GM12878 (cell line): Measurements from ENCODE around the gene TNRC6C. TPM values are rescaled to one million over a fixed set of nuclear protein-coding genes. Genes with fewer than 3 reads are reported as not detected.

Experiments used
- ATAC-seq: fragments of 200-7000 bp; cut with Tn5 transposase; 3 replicates; pipeline ENCODE4 v1.9.1; 2020; ENCODE audit warnings: mild to moderate bottlenecking, moderate library complexity
- BruUV-seq: library from RNA; stranded (reverse); fragments of 400-500 nt; replicated peaks from 2 replicates; lab custom pipeline; 2021; lab: Mats Ljungman, UMichigan
- CTCF ChIA-PET: fragments of 300-600 bp; sonication (Branson Sonifier 250); formaldehyde crosslinking; extraction: SDS; loops from one replicate; lab custom pipeline; 2021; ENCODE audit warnings: inconsistent platforms; lab: Yijun Ruan, JAX
- POLR2A ChIA-PET: fragments of 350-600 bp; formaldehyde crosslinking; extraction: SDS; loops from one replicate; lab custom pipeline; 2021; ENCODE audit warnings: inconsistent platforms; lab: Charles Lee
- RAD21 ChIA-PET: fragments of 300-600 bp; sonication (Branson Sonifier 250); formaldehyde crosslinking; loops from one replicate; lab custom pipeline; 2023; ENCODE audit warnings: antibody characterized with exemption; ENCODE audit not compliant: unreplicated experiment; lab: Charles Lee
- SMC1A ChIA-PET: fragments of 300-600 bp; sonication (Branson Sonifier 250); formaldehyde crosslinking; loops from one replicate; lab custom pipeline; 2023; ENCODE audit not compliant: unreplicated experiment, uncharacterized antibody; lab: Charles Lee
- DNase-seq: peaks from one replicate; pipeline ENCODE4 v3.0.0-alpha.2; 2011; ENCODE audit warnings: low read depth, low spot score
- FAIRE-seq: peaks from 3 replicates; lab custom pipeline; 2011; peaks lifted over from hg19 to GRCh38; lab: Jason Lieb, UNC
- H2AFZ ChIP-seq: 2 replicates; pipeline ENCODE4 v1.6.0; 2011; ENCODE audit warnings: low read depth, low read length, control low read depth; ENCODE audit not compliant: control insufficient read depth
- H3K27ac ChIP-seq: 2 replicates; pipeline ENCODE4 v1.5.1; 2011; ENCODE audit warnings: control low read depth; ENCODE audit not compliant: control insufficient read depth, insufficient read depth
- H3K27me3 ChIP-seq, 2 experiments: replicated peaks in 1 of 2; 2 replicates each; pipeline versions ENCODE4 v1.6.0 to v1.6.1; 2011; ENCODE audit warnings: low read length in 1 of 2; ENCODE audit not compliant: control insufficient read depth in 2 of 2, insufficient read depth in 2 of 2
- H3K36me3 ChIP-seq, 2 experiments: 2 replicates each; pipeline ENCODE4 v1.5.1; 2011; ENCODE audit warnings: low read length in 1 of 2; ENCODE audit not compliant: control insufficient read depth in 2 of 2, insufficient read depth in 2 of 2
- H3K4me1 ChIP-seq: 2 replicates; pipeline ENCODE4 v1.6.1; 2011; ENCODE audit warnings: mild to moderate bottlenecking, low read length, moderate library complexity, mixed read lengths; ENCODE audit not compliant: control insufficient read depth, insufficient read depth
- H3K4me2 ChIP-seq: 2 replicates; pipeline ENCODE4 v1.6.0; 2011; ENCODE audit warnings: control low read depth; ENCODE audit not compliant: control insufficient read depth, insufficient read depth
- H3K4me3 ChIP-seq: fragments of 200-600 bp; sonication (generic); 2 replicates; pipeline ENCODE4 v1.5.1; 2016
- H3K79me2 ChIP-seq: 2 replicates; pipeline ENCODE4 v1.6.0; 2011; ENCODE audit warnings: low read length; ENCODE audit not compliant: control insufficient read depth, insufficient read depth
- H3K9ac ChIP-seq: 2 replicates; pipeline ENCODE4 v1.8.0; 2011; ENCODE audit warnings: low read length, control low read depth, mixed read lengths; ENCODE audit not compliant: control insufficient read depth, insufficient read depth
- H3K9me3 ChIP-seq: replicated peaks from 3 replicates; pipeline ENCODE4 v1.5.1; 2011; ENCODE audit warnings: mild to moderate bottlenecking, low read length; ENCODE audit not compliant: control insufficient read depth, insufficient read depth
- H4K20me1 ChIP-seq: 2 replicates; pipeline ENCODE4 v1.6.0; 2011; ENCODE audit not compliant: control insufficient read depth, insufficient read depth
- BCL11A ChIP-seq: IDR thresholded peaks from 2 replicates; pipeline ENCODE4 v1.6.1; 2011; ENCODE audit warnings: low read depth, low read length
- EED ChIP-seq: sonication (generic); IDR thresholded peaks from 2 replicates; pipeline ENCODE4 v1.6.1; 2016; ENCODE audit warnings: antibody characterized with exemption, low read depth
- ESRRA ChIP-seq: IDR thresholded peaks from 2 replicates; pipeline ENCODE4 v1.6.1; 2012; ENCODE audit warnings: mild to moderate bottlenecking, low read length, improper control_type of control experiment
- LARP7 ChIP-seq: fragments of 450-650 bp; IDR thresholded peaks from 2 replicates; pipeline ENCODE4 v1.6.1; 2017; ENCODE audit warnings: mild to moderate bottlenecking
- MTA3 ChIP-seq: IDR thresholded peaks from 2 replicates; pipeline ENCODE4 v1.6.1; 2012; ENCODE audit warnings: low read length, inconsistent platforms, borderline replicate concordance
- NR2C2 ChIP-seq: IDR thresholded peaks from 2 replicates; pipeline ENCODE4 v1.6.1; 2011; ENCODE audit warnings: borderline replicate concordance, low read depth; ENCODE audit not compliant: control insufficient read depth, insufficient read length
- SMARCA5 ChIP-seq: fragments of 450-650 bp; IDR thresholded peaks from 2 replicates; pipeline ENCODE4 v1.6.1; 2017; ENCODE audit warnings: mild to moderate bottlenecking
- SREBF2 ChIP-seq: IDR thresholded peaks from 2 replicates; pipeline ENCODE4 v1.6.1; 2012; ENCODE audit warnings: mild to moderate bottlenecking, low read length
- WRNIP1 ChIP-seq: IDR thresholded peaks from 2 replicates; pipeline ENCODE4 v1.6.1; 2011; ENCODE audit warnings: low read depth, low read length, improper control_type of control experiment, borderline replicate concordance
- ZNF217 ChIP-seq: fragments of 450-650 bp; IDR thresholded peaks from 2 replicates; pipeline ENCODE4 v1.6.1; 2017; ENCODE audit warnings: antibody characterized with exemption, mild to moderate bottlenecking
- WGBS: methylation state at CpG from one replicate; pipeline ENCODE4 v1.1.6; 2016; ENCODE audit warnings: low lambda C conversion rate; ENCODE audit not compliant: insufficient replicate concordance, insufficient coverage; ENCODE audit errors: missing lambda C conversion rate; 5-methylcytosine and 5-hydroxymethylcytosine counted together
- in situ Hi-C: fragments of 300-500 bp; cut with MboI; formaldehyde crosslinking; loops from 9 replicates; pipeline ENCODE4 v1.14.3; 2018; ENCODE audit warnings: mixed read lengths
- intact Hi-C: fragments of 100-400 bp; cut with micrococcal nuclease; formaldehyde crosslinking; loops from one replicate; pipeline ENCODE4 v1.14.2; 2022; ENCODE audit not compliant: unreplicated experiment
- polyA plus RNA-seq, 11 experiments: library from polyadenylated mRNA; depleted of rRNA in 4 of 11; unstranded in 6 of 11; stranded (reverse) in 5 of 11; fragments of >200 nt; fragmentation: Nextera tagmentation in 4 of 11; fragmentation: Illumina TruSeq in 1 of 11; extraction: Ambion mirVana in 4 of 11; extraction: Trizol in 1 of 11; gene quantifications; 1 replicate in 1 of 11; 2 replicates in 10 of 11; pipeline versions ENCODE4 v1.2.1 to v1.2.3, GENCODE V29; 2011 to 2016; ENCODE audit warnings: inconsistent platforms in 2 of 11, missing spikeins in 2 of 11, low read depth in 1 of 11
- total RNA-seq, 4 experiments: library from RNA; depleted of rRNA in 3 of 4; stranded (reverse); fragments of >200 nt in 3 of 4; fragmentation: Illumina TruSeq in 1 of 4; extraction: Trizol in 1 of 4; gene quantifications; 2 replicates each; pipeline versions ENCODE4 v1.2.1 to v1.2.3, GENCODE V29; 2013 to 2021
- TF ChIP-seq, protein P1 (sequence below): fragments of 450-650 bp; IDR thresholded peaks from 2 replicates; pipeline ENCODE4 v1.6.1; 2018; ENCODE audit warnings: borderline replicate concordance, mild to moderate bottlenecking; ENCODE audit not compliant: partially characterized antibody
- TF ChIP-seq, protein P2 (sequence below): fragments of 450-650 bp; IDR thresholded peaks from 2 replicates; pipeline ENCODE4 v1.6.1; 2017; ENCODE audit warnings: borderline replicate concordance
- TF ChIP-seq, protein P3 (sequence below): fragments of 450-650 bp; IDR thresholded peaks from 2 replicates; pipeline ENCODE4 v1.6.1; 2017; ENCODE audit warnings: low read depth, mild to moderate bottlenecking, moderate library complexity

TNRC6C gene
- total and polyA plus RNA-seq, 10 of the 15 experiments (the other 5 are each of a cell fraction or from before 2014, with no cell fraction given), result 0.40 to 6.1 (median 0.96) TPM

DNA sequence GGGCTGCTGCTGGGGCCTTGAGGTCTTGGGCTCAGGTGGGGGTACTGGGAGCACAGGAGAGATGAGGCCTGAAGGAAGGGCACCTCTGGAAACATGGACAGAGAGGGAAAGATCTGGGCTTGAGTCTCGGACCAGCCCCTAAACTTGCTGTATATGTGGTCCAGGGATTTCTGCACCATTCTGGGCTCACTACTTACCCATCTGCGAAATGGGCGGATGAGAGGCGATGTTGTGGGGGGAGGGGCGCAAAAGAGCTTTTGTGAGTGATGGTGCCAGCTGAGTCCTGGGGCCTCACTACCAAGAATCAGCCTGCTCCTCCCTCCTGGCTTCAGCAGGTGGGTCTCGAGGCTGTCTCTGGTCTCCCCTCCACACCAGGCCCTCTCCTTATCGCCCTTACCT is 188.0 kb downstream of the TNRC6C start:
- WGBS, result 73% methylated on average over 7 of the region's 7 CpGs
- RAD21 ChIA-PET, result interaction anchor here (0.8 to 3.3 kb wide), 3 partner anchors 8 to 30 kb away, joined by 3 to 29 read pairs (median 5); no protein-coding TSS in a partner anchor
- ATAC-seq, result no peak
- Histone ChIP-seq H3K27me3 (no peaks in the 10 kb centered on the region), H2AFZ (no peak overlapping the region), H3K9me3 (no peaks in the 10 kb centered on the region), H3K4me1 (peaks cover 69% of the 10 kb centered on the region), H3K27ac (peak overlapping the region; percentile 96), H3K36me3 (peaks cover 0 to under 1% of the 10 kb centered on the region in 2 experiments; a peak in 2 of 4 replicates), H3K79me2 (peaks cover 2% of the 10 kb centered on the region), H3K4me3 (no peak overlapping the region), H4K20me1 (no peaks in the 10 kb centered on the region), H3K9ac (peak overlapping the region; percentile 25), H3K4me2 (peak overlapping the region; percentile 40)
- BruUV-seq, result no TSS peak
- SMC1A ChIA-PET, result interaction anchor here (0.6 to 2.2 kb wide), 4 partner anchors 12 to 37 kb away, joined by 3 to 5 read pairs (median 3); no protein-coding TSS in a partner anchor
- POLR2A ChIA-PET, result interaction anchor here (0.5 to 2.4 kb wide), 6 partner anchors 8 to 30 kb away, joined by 3 to 11 read pairs (median 4); partner anchors contain the start of gene TMC6
- peak; percentile 52 for FAIRE-seq
- CTCF ChIA-PET, result interaction anchor here (1.1 to 2.3 kb wide), 2 partner anchors 12 to 27 kb away, joined by 3 to 11 read pairs; no protein-coding TSS in a partner anchor
- DNase-seq, result no peak
- TF ChIP-seq BCL11A (no peak), ZNF217 (0 out of 2 replicates have a peak, but pooled peaks have one; percentile 61), SREBF2 (no peak), LARP7 (no peak), NR2C2 (no peak), EED (no peak), MTA3 (no peak), SMARCA5 (peak; percentile 80), WRNIP1 (no peak), ESRRA (no peak)
- TF ChIP-seq, protein P1, sequence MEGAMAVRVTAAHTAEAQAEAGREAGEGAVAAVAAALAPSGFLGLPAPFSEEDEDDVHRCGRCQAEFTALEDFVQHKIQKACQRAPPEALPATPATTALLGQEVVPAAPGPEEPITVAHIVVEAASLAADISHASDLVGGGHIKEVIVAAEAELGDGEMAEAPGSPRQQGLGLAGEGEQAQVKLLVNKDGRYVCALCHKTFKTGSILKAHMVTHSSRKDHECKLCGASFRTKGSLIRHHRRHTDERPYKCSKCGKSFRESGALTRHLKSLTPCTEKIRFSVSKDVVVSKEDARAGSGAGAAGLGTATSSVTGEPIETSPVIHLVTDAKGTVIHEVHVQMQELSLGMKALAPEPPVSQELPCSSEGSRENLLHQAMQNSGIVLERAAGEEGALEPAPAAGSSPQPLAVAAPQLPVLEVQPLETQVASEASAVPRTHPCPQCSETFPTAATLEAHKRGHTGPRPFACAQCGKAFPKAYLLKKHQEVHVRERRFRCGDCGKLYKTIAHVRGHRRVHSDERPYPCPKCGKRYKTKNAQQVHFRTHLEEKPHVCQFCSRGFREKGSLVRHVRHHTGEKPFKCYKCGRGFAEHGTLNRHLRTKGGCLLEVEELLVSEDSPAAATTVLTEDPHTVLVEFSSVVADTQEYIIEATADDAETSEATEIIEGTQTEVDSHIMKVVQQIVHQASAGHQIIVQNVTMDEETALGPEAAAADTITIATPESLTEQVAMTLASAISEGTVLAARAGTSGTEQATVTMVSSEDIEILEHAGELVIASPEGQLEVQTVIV, result no peak
- TF ChIP-seq, protein P2, sequence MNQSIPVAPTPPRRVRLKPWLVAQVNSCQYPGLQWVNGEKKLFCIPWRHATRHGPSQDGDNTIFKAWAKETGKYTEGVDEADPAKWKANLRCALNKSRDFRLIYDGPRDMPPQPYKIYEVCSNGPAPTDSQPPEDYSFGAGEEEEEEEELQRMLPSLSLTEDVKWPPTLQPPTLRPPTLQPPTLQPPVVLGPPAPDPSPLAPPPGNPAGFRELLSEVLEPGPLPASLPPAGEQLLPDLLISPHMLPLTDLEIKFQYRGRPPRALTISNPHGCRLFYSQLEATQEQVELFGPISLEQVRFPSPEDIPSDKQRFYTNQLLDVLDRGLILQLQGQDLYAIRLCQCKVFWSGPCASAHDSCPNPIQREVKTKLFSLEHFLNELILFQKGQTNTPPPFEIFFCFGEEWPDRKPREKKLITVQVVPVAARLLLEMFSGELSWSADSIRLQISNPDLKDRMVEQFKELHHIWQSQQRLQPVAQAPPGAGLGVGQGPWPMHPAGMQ, result no peak
- TF ChIP-seq, protein P3, sequence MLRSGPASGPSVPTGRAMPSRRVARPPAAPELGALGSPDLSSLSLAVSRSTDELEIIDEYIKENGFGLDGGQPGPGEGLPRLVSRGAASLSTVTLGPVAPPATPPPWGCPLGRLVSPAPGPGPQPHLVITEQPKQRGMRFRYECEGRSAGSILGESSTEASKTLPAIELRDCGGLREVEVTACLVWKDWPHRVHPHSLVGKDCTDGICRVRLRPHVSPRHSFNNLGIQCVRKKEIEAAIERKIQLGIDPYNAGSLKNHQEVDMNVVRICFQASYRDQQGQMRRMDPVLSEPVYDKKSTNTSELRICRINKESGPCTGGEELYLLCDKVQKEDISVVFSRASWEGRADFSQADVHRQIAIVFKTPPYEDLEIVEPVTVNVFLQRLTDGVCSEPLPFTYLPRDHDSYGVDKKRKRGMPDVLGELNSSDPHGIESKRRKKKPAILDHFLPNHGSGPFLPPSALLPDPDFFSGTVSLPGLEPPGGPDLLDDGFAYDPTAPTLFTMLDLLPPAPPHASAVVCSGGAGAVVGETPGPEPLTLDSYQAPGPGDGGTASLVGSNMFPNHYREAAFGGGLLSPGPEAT, result no peak
- in situ Hi-C loops, result no loop called here
- intact Hi-C loops, result no loop called here
